ENCODE measurements around the gene SUB1.
"Not testable (repeated sequence)": the region's sequence is repeated elsewhere in the genome, so short reads cannot be mapped to it uniquely, and the experiment has no call there.

SUB1 gene

DNA sequence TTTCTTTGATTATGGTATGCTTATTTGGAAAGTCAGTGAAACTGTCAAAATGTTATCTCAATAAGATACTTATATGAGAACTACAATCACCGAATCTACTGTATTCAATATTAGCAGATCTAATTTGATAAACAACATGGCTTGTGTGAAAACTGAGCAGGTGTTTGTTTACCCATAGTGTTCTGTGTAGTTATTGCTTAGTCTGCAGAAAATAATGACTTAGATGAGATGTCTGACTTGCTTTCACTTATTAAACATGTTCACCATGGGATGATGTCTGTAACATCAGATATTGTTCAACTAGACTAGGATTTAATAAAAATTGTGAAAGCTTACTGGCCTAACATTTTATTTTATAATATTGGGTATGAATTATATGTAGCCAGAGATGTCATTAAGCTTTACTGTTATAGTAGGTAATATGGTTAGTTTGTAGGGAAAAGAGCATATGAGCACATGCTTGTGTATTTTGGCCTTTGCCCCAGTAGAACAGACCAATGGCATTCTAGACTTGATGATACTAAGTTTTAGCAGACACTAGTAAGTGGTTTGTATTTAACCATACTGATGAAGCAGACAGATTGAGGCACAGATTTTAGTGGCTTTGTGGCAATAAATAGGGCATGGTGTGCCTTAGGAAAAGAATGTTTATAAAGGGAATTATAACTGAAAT, 16.4 kb downstream of the SUB1 start:
- no peak for DNase-seq

GRCh38 chr5:32602906-32603305, 17.5 kb downstream of the SUB1 start:
- DNase-seq, result no peak

DNA sequence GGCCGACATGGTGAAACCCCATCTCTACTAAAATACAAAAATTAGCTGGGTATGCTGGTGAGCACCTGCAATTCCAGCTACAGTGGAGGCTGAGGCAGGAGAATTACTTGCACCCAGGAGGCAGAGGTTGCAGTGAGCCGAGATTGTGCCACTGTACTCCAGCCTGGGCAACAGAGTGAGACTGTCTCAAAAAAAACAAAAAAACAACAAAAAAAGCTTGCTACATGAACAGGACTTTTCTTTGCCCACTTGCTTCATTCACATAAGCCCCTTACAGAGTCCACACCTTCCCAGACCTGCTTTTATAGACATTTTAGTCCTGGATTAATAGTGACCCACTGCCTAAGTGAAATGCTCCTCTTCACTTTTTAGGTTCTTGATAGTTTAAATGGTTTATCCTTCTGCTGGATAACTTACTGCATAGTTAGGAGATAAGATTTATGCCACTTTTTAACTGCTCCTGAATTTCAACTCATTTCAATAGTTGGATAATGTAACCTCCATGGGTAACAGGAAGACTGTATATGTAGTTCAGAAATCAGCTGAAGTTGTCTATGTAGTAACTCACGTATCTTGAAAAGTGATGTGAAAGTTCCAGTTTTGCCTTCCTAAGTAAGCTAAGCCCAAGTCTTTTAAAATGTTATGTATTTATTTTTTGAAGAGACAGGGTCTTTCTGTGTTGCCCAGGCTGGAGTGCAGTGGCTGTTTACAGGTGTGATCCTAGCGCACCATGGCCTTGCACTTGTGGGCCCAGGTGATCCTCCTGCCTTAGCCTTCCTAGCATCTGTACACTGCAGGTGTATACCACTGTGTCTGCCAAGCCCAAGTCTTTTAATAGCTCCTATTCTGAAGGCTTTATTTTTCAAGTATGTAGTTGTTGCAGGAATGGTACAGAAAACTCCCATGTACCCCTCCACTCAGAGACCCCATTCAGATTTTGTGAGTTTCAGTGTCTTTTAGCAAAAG, 19.7 kb downstream of the SUB1 start:
- DNase-seq, result no peak

- no peak for DNase-seq
These were observed 20.4 kb downstream of the SUB1 start for GRCh38 chr5:32605766-32606152.

GRCh38 chr5:32612134-32612888, 27.0 kb downstream of the SUB1 start:
- no peak for DNase-seq

- DNase-seq, result peak; percentile 98
These were observed 27.8 kb downstream of the SUB1 start for GRCh38 chr5:32613050-32613672.

GRCh38 chr5:32615236-32615635, 29.9 kb downstream of the SUB1 start:
- DNase-seq, result no peak

- no peak for DNase-seq
These were observed 33.6 kb downstream of the SUB1 start for GRCh38 chr5:32618962-32619361.

DNA sequence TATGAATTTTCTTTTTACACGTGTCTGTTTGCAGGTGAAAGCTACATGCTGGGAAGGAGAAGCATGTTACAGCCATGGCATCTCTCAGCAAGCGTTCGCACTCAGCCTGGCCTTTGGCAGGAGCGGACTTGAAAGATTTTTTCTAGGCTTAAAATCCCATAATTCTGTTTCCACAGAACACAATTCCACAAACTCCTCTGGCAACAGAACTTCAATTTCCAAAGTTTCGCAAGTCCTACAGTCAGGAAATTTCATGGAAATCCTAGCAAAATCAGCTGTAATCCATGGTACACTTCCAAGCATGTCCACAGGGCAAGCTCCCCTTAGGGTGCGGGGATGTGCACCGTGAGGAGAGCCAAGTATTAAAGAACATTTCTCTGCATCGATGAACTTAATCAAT, 35.9 kb downstream of the SUB1 start:
- no peak for DNase-seq

GRCh38 chr5:32625106-32625505, 39.7 kb downstream of the SUB1 start:
- DNase-seq, result no peak

DNA sequence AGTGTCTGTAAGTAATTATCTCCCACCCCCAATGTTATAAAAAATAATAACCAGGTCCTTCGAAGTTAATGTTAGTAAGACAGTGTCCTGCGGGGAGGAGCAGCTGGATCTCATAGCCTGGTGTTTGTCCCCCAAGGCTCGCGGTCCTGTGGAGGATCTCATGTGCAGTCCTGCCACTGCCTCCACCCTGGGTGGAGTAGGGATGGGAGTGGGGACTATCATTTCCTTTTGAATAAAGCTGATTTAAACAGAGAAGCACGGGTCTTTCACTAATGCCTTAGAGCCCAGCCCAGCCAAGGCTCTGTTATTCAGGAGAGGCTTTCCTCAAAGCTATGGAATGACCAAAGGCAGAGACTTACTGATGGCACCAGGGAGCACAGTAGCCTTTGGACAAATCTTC, 40.2 kb downstream of the SUB1 start:
- DNase-seq, result no peak

DNA sequence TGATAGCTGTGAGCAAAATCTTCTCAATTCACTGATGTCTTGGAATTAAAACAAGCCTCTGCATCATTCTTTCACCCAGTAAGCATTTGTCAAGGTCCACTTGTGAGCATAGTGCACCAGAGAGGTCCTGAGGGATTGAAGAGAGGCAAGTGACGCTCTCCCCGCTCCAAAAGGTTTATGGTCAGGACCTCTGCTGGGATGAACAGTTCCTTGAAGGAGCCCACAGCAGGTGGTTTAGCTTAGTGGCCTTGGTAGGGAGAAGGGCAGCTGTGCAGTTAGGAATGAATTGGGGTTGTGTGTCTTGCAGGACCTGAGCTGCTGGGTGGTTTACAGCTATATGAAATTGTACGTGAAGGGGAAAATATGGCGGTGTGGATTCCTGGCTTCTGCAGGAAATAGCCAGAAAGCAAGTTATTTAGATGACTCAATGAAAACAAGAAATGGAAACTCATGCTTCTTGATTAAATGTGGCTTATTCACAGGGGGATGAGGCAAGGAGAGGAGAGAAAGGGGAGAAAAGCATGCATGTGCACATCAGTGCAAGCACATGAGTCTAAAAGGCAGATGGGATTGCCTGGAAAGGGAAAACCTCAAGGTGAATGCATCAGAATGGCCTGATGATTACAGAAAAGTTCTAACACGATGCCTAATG, 42.0 kb downstream of the SUB1 start:
- no peak for DNase-seq

- no peak for DNase-seq
These were observed 42.9 kb downstream of the SUB1 start for GRCh38 chr5:32628049-32628844.

DNA sequence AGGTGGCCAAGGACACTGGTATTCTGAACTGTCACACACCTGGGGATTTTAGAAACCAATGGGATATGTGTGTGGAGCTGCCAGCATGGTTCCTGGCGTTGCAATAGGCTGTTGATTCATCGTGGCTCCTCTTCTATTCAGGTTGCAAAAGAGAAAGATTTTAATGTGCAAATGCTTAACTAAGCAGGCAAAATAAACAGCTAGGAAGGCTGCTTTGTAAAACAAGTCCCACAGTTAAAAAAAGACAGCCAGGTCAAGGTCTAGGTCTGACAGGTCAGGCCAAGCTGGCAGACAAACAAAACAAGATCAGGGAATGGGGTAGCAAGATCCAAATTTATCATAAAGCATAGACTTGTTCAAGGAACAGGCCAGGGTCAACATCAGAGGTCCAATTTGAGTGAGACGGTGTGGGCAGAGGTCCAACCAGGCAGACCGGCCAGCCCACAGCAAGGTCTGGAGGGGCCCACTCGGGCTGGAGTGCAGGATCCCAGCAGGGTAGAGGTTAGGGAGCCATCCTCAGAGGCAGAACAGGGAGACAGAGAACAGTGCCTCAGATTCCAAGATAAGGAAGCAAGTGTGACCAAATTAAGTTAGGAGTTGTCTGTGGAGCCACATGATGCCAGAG, 45.6 kb downstream of the SUB1 start:
- DNase-seq, result no peak

GRCh38 chr5:32633017-32633416, 47.7 kb downstream of the SUB1 start:
- DNase-seq, result not testable (repeated sequence)

- no peak for DNase-seq
These were observed 53.0 kb downstream of the SUB1 start for GRCh38 chr5:32638309-32638708.

DNA sequence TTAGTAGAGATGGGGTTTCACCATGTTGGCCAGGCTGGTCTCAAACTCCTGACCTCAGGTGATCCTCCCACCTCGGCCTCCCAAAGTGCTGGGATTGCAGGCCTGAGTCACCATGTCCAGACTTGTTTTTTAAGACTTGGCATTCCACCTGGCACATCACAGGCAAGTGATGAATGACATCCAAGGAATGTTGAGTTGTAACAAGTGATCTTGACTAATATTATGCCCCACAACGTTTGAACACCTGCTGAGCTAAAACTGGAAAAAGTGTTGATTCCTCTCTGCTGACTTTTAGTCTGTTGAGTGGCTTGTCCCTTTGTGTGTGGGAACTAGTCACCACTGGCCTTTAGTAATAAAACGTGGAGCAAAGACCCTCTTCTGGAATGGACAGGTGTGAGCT, 54.6 kb downstream of the SUB1 start:
- DNase-seq, result no peak

- DNase-seq, result no peak
These were observed 57.1 kb downstream of the SUB1 start for GRCh38 chr5:32642276-32643002.

- no peak for DNase-seq
These were observed 59.9 kb downstream of the SUB1 start for GRCh38 chr5:32645246-32645645.
